Body of pancreas (tissue), 4 donors: ENCODE data around the gene CDH4.

Experiments
- CTCF ChIP-seq, 7 experiments: fragments of 450-650 bp in 4 of 7; fragments of 200-600 bp in 3 of 7; sonication (generic) in 3 of 7; IDR thresholded peaks; one replicate each; pipeline ENCODE4 v1.5.1; 2016 to 2019; ENCODE audit warnings: antibody characterized with exemption in 7 of 7
- POLR2A ChIP-seq, 3 donors: fragments of 450-650 bp; IDR thresholded peaks; one replicate each; pipeline ENCODE4 v1.6.1; 2016; ENCODE audit warnings: antibody characterized with exemption in 3 of 3, mild to moderate bottlenecking in 2 of 3

- TF ChIP-seq CTCF (IDR thresholded peaks at IDR 0.05) (no peak), POLR2A (IDR thresholded peaks at IDR 0.05) (no peak)
Measured at GRCh38 chr20:61849376-61849775, 597.3 kb downstream of the CDH4 start.
